AG09309 (cell line): ENCODE results near the gene SIAH1.
A peak's percentile ranks its signal among the peaks of the same experiment; 100 is the strongest.
"Not testable (repeated sequence)": the region's sequence is repeated elsewhere in the genome, so short reads cannot be mapped to it uniquely, and the experiment has no call there.

ENCODE experiments used
- DNase-seq: peaks from one replicate; pipeline ENCODE4 v3.0.0-alpha.2; 2010; ENCODE audit warnings: low read depth
- H3K4me3 ChIP-seq: 2 replicates; pipeline ENCODE4 v1.5.1; 2011; ENCODE audit warnings: mild to moderate bottlenecking, low read depth, low read length, moderate library complexity; ENCODE audit not compliant: control insufficient read depth
- CTCF ChIP-seq: IDR thresholded peaks from 2 replicates; pipeline ENCODE4 v1.5.1; 2011; ENCODE audit warnings: mild to moderate bottlenecking, low read depth, low read length, inconsistent platforms; ENCODE audit not compliant: insufficient read depth, control insufficient read depth; ENCODE audit errors: missing control alignments

Gene SIAH1

DNA sequence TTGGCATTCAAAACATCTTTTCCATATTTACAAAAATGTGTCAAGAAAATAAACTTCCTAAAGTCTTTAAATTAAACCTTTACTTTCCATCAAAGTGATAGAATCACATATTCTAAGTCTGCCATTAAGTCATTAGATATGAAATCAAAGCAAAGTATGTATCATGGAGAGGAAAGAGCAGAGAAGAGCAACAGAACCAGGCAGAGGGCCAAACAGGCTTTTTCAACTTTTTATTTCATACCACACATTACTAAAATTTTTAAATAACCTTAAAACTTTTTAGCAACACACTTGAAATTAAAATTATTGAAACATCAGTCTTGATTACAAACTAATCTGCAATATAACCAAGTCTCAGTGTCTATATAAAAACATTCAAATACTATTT is 13.8 kb downstream of the SIAH1 start:
- TF ChIP-seq CTCF, result no peak
- H3K4me3 ChIP-seq, result no peak overlapping the region
- DNase-seq, result no peak

- H3K4me3 ChIP-seq, DNase-seq: not testable (repeated sequence)
Observed at GRCh38 chr16:48370668-48371392, 14.4 kb downstream of the SIAH1 start.

DNA sequence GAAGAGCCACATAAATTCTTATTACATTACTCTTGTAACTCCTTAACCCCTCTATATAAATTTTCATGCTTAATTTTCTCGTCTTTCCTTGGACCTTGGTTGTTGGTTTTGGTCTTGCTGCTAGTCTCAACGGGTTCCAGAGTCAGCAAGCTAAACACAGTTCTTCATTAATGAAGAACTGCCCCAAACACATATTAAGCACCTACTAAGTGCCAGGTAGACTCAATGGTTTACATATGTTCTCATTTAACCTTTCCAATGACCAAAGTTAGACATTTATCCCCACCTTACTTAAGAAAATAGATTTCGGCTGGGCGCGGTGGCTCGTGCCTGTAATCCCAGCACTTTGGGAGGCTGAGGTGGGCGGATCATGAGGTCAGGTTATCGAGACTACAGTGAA is 15.0 kb downstream of the SIAH1 start:
- no peak for DNase-seq
- TF ChIP-seq CTCF, result no peak
- H3K4me3 ChIP-seq, result no peak overlapping the region

DNA sequence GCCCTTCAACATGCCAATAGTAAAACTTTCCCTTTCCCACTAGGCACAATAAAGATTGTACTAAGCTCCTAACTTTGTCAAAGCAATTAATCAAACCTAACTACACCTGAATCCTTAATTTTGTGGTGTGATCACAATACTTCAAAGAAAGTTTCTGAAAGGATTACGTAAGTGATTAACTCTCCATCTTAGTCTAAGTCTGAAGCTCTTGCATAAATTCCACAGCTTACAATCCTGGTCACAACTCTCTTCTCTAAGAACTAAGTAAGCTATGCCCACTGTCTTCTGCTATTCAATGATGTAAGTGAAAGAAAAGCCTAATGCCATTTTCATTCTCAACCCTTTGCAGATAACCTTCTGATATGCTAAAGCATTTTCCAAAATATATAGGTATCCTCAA is 15.4 kb downstream of the SIAH1 start:
- no peak for DNase-seq
- H3K4me3 ChIP-seq, result no peak overlapping the region
- TF ChIP-seq CTCF, result no peak

- H3K4me3 ChIP-seq, result no peak overlapping the region
- TF ChIP-seq CTCF, result no peak
- DNase-seq, result no peak
Observed at GRCh38 chr16:48367441-48368049, 17.7 kb downstream of the SIAH1 start.

- peak overlapping the region; percentile 59 for H3K4me3 ChIP-seq
- DNase-seq, result peak; percentile 89
- no peak for TF ChIP-seq CTCF
Observed at GRCh38 chr16:48366165-48367093, 18.8 kb downstream of the SIAH1 start.
